ENCODE data around the gene MRPS17.

DNA sequence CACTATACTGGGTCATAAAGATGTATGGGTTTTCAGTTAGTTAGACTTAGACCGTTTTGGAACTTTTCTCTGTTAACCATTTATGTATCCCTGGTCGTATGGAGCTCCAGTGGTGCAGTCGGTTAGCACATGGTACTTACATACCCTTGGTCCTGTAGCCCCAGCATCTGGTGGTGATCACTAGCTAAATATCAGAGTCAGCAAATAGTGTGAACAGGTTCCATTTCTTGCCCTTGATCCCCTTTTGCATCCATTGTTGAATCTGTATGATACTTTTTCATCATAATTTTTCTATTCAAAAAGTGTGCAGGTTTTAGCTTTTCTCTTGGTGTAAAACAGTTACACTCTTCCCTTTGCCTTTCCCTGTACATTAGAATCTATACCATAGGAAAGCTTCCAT lies 28.6 kb downstream of the MRPS17 start:
- no peak for TF ChIP-seq YY1 (IDR thresholded peaks at IDR 0.05; ENCODE audit: insufficient read depth, insufficient read length)
- TF ChIP-seq ZNF274 (IDR thresholded peaks at IDR 0.05; ENCODE audit: low read depth, low read length): no peak
- TF ChIP-seq SUZ12 (IDR thresholded peaks at IDR 0.05; ENCODE audit: extremely low read depth, insufficient read depth, insufficient read length): no peak

All from NT2/D1 (cell line).